GM12878 (cell line): ENCODE results near the gene IMMP2L.

Source experiments
- BHLHE40 ChIP-seq, 2 experiments: fragments of 450-650 bp in 1 of 2; IDR thresholded peaks; 2 replicates each; pipeline ENCODE4 v1.6.1; 2011 to 2017; ENCODE audit warnings: low read depth in 2 of 2, borderline replicate concordance in 1 of 2, improper control_type of control experiment in 1 of 2, low read length in 1 of 2, mild to moderate bottlenecking in 1 of 2
- CTCF ChIP-seq, 3 experiments: IDR thresholded peaks in 2 of 3; conservative IDR thresholded peaks in 1 of 3; 2 replicates each; pipeline ENCODE4 v1.5.1; 2011; ENCODE audit warnings: low read depth in 3 of 3, low read length in 3 of 3, mild to moderate bottlenecking in 3 of 3, control low read depth in 2 of 3, moderate library complexity in 2 of 3, inconsistent platforms in 1 of 3, mixed read lengths in 1 of 3; ENCODE audit not compliant: control insufficient read depth in 2 of 3, insufficient read depth in 1 of 3; ENCODE audit errors: extremely low read depth in 1 of 3
- POLR2A ChIP-seq: IDR thresholded peaks from 2 replicates; pipeline ENCODE4 v1.6.1; 2011; ENCODE audit warnings: low read depth, mild to moderate bottlenecking, low read length
- REST ChIP-seq: IDR thresholded peaks from 2 replicates; pipeline ENCODE4 v1.6.1; 2012; ENCODE audit warnings: mild to moderate bottlenecking, low read depth, low read length
- SMC3 ChIP-seq: IDR thresholded peaks from 2 replicates; pipeline ENCODE4 v1.6.1; 2011; ENCODE audit warnings: low read length, improper control_type of control experiment, borderline replicate concordance
- ZBTB4 ChIP-seq: fragments of 450-650 bp; formaldehyde crosslinking; IDR thresholded peaks from 2 replicates; pipeline ENCODE4 v1.4.0; 2022; ENCODE audit warnings: mild to moderate bottlenecking, moderate library complexity

- no peak for TF ChIP-seq ZBTB4 (CRISPR knock-in tag)
- TF ChIP-seq BHLHE40 (IDR thresholded peaks at IDR 0.05; ENCODE audit: borderline replicate concordance in 1 of 2, low read depth in 2 of 2, low read length in 1 of 2), result peak in 1 of 2 experiments; percentile 48; a peak in 2 of 4 replicates
- no peak for TF ChIP-seq CTCF (IDR thresholded peaks at IDR 0.05 in 2 of 3, conservative IDR thresholded peaks at IDR 0.05 in 1 of 3; ENCODE audit: control insufficient read depth in 2 of 3, extremely low read depth in 1 of 3, insufficient read depth in 1 of 3, low read depth in 3 of 3, low read length in 3 of 3)
- no peak for TF ChIP-seq POLR2A
- TF ChIP-seq REST, result no peak
- TF ChIP-seq SMC3, result no peak
These were observed 34.7 kb downstream of the IMMP2L start for GRCh38 chr7:111527545-111527944.
